HG03521 (cell line): ENCODE results near the gene SYNPO2L.
"Not testable (repeated sequence)": the region's sequence is repeated elsewhere in the genome, so short reads cannot be mapped to it uniquely, and the experiment has no call there.

Source experiments
- ATAC-seq: cut with Tn5 transposase; IDR thresholded peaks from one replicate; pipeline ENCODE4 v1.9.1; 2021; ENCODE audit warnings: mild to moderate bottlenecking, moderate library complexity; ENCODE audit not compliant: unreplicated experiment

The SYNPO2L gene

GRCh38 chr10:73620974-73621373 lies 34.9 kb downstream of the SYNPO2L start:
- not testable (repeated sequence) for ATAC-seq

DNA sequence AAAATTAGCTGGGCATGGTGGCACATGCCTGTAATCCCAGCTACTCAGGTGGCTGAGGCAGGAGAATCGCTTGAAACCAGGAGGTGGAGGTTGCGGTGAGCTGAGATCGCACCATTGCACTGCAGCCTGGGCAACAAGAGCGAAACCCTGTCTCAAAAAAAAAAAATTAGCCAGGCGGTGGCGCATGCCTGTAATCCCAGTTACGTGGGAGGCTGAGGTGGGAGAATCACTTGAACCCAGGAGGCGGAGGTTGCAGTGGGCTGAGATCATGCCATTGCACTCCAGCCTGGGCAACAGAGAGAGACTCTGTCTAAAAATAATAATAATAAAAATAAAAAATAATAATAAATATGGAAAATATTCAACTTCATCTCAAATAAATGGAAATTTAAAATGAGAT lies 38.7 kb downstream of the SYNPO2L start:
- ATAC-seq: not testable (repeated sequence)

DNA sequence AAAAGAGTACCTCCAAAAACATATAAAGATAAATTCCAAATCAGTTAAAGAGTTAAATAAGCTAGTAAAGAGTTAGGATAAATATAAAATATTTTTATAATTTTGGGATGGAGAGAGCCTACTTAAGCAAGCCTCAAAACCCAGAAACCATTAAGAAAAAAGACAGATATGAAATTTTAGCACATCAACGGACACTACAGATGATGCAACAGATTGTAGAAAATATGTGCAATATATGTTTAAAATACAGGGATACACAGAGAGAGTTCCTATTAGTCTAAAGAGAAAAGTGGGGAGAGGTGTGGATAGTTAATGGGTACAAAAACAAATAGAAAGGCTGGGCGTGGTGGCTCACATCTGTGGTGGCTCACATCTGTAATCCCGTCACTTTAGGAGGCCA lies 41.1 kb downstream of the SYNPO2L start:
- ATAC-seq: no peak

DNA sequence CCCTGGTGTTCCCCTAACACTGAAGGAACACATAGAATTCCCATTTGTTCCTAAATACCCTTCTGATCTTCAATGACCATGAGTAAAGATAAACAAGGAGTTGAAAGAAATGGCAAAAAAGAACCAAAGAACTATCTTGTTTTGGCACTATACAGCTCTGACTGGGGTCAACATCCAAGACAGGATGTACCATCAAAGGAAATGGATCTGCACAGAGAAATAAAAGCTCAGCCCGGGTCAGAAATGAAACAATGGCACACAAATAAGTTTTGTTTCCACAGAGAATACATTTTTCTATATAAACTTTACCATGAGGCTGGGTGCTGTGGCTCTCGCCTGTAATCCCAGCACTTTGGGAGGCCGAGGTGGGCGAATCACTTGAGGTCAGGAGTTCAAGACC lies 46.7 kb downstream of the SYNPO2L start:
- no peak for ATAC-seq

GRCh38 chr10:73601486-73601921 lies 54.3 kb downstream of the SYNPO2L start:
- no peak for ATAC-seq

- ATAC-seq: no peak
Observed at GRCh38 chr10:73597346-73597745, 58.5 kb downstream of the SYNPO2L start.
